Neural cell (in vitro differentiated cells): Measurements from ENCODE around the gene PRUNE2. TPM values are rescaled to one million over a fixed set of nuclear protein-coding genes. Genes with fewer than 3 reads are reported as not detected.

Experiments used
- H2AFZ ChIP-seq: fragments of 200-600, 300-800 bp; sonication (generic), shearing (Covaris generic); 2 replicates; pipeline ENCODE4 v1.6.0; 2014; ENCODE audit warnings: low read depth, mild to moderate bottlenecking, antibody characterized with exemption, low read length, moderate library complexity
- H3F3A ChIP-seq: fragments of 200-600 bp; shearing (Covaris generic); 2 replicates; pipeline ENCODE4 v1.6.1; 2016; ENCODE audit warnings: mild to moderate bottlenecking, moderate library complexity, mixed read lengths, antibody characterized with exemption, low read length; ENCODE audit not compliant: insufficient read depth, poor library complexity, severe bottlenecking
- H3K27ac ChIP-seq: fragments of 200-600, 300-800 bp; sonication (generic), shearing (Covaris generic); 2 replicates; pipeline ENCODE4 v1.5.1; 2014; ENCODE audit warnings: mild to moderate bottlenecking, low read length, moderate library complexity
- H3K27me3 ChIP-seq: fragments of 300-800, 200-600 bp; sonication (generic), shearing (Covaris generic); 2 replicates; pipeline ENCODE4 v1.6.0; 2014; ENCODE audit warnings: mild to moderate bottlenecking, low read depth, low read length, moderate library complexity; ENCODE audit not compliant: insufficient read depth
- H3K36me3 ChIP-seq: fragments of 300-800, 200-600 bp; sonication (generic), shearing (Covaris generic); 2 replicates; pipeline ENCODE4 v1.5.1; 2014; ENCODE audit warnings: mild to moderate bottlenecking, antibody characterized with exemption, low read length, moderate library complexity; ENCODE audit not compliant: insufficient read depth
- H3K4me2 ChIP-seq: fragments of 300-800, 200-600 bp; sonication (generic), shearing (Covaris generic); 2 replicates; pipeline ENCODE4 v1.6.0; 2014; ENCODE audit warnings: mild to moderate bottlenecking, low read length
- H3K4me3 ChIP-seq: fragments of 300-800, 200-600 bp; sonication (generic), shearing (Covaris generic); 2 replicates; pipeline ENCODE4 v1.5.1; 2014; ENCODE audit warnings: mild to moderate bottlenecking, low read length, moderate library complexity
- H3K79me2 ChIP-seq: fragments of 200-600 bp; shearing (Covaris generic); replicated peaks from 2 replicates; pipeline ENCODE4 v1.6.0; 2014; ENCODE audit warnings: mild to moderate bottlenecking, low read length, moderate library complexity; ENCODE audit not compliant: insufficient read depth
- H3K9ac ChIP-seq: fragments of 300-800, 200-600 bp; sonication (generic), shearing (Covaris generic); 2 replicates; pipeline ENCODE4 v1.6.1; 2016; ENCODE audit warnings: mild to moderate bottlenecking, low read length, mixed read lengths
- H3K9me2 ChIP-seq: fragments of 200-600 bp; shearing (Covaris generic); 2 replicates; pipeline ENCODE4 v1.6.1; 2016; ENCODE audit warnings: mild to moderate bottlenecking, low read length, mixed read lengths; ENCODE audit not compliant: insufficient read depth
- H3K9me3 ChIP-seq: fragments of 200-600, 300-800 bp; sonication (generic), shearing (Covaris generic); 2 replicates; pipeline ENCODE4 v1.6.1; 2016; ENCODE audit warnings: mild to moderate bottlenecking, mixed run types, low read length, moderate library complexity, mixed read lengths
- H4K20me1 ChIP-seq: fragments of 200-600 bp; shearing (Covaris generic); 2 replicates; pipeline ENCODE4 v1.6.1; 2016; ENCODE audit warnings: mild to moderate bottlenecking, mixed run types; ENCODE audit not compliant: insufficient read depth
- CTCF ChIP-seq: fragments of 450-650 bp; IDR thresholded peaks from 2 replicates; pipeline ENCODE4 v1.5.1; 2014; ENCODE audit warnings: antibody characterized with exemption, mild to moderate bottlenecking, moderate library complexity; ENCODE audit not compliant: poor library complexity, severe bottlenecking
- EP300 ChIP-seq: fragments of 450-650 bp; conservative IDR thresholded peaks from 2 replicates; pipeline ENCODE4 v1.6.1; 2014; ENCODE audit warnings: antibody characterized with exemption, mild to moderate bottlenecking, moderate library complexity; ENCODE audit not compliant: poor library complexity, severe bottlenecking
- EZH2 ChIP-seq: fragments of 200-600, 300-800 bp; shearing (Covaris generic), sonication (generic); IDR thresholded peaks from 2 replicates; pipeline ENCODE4 v1.6.1; 2014; ENCODE audit warnings: antibody characterized with exemption, low read length, borderline replicate concordance, mild to moderate bottlenecking; ENCODE audit not compliant: insufficient read depth, poor library complexity, severe bottlenecking
- MXI1 ChIP-seq: fragments of 450-650 bp; conservative IDR thresholded peaks from 2 replicates; pipeline ENCODE4 v1.6.1; 2014; ENCODE audit warnings: antibody characterized with exemption, mild to moderate bottlenecking; ENCODE audit not compliant: poor library complexity, severe bottlenecking
- POLR2AphosphoS5 ChIP-seq: IDR thresholded peaks from 2 replicates; pipeline ENCODE4 v1.6.1; 2012
- RAD21 ChIP-seq: fragments of 450-650 bp; conservative IDR thresholded peaks from 2 replicates; pipeline ENCODE4 v1.6.1; 2014; ENCODE audit warnings: antibody characterized with exemption, mild to moderate bottlenecking, moderate library complexity
- SMC3 ChIP-seq: fragments of 450-650 bp; conservative IDR thresholded peaks from 2 replicates; pipeline ENCODE4 v1.6.1; 2014; ENCODE audit warnings: antibody characterized with exemption, mild to moderate bottlenecking, moderate library complexity; ENCODE audit not compliant: poor library complexity
- polyA plus RNA-seq: library from polyadenylated mRNA; depleted of rRNA; stranded (reverse); fragments of >200 nt; gene quantifications from 2 replicates; pipeline ENCODE4 v1.2.3, GENCODE V29; 2014

The PRUNE2 gene
- polyA plus RNA-seq, 1 donor from 2014 or later = 9.7 TPM

- no peak for TF ChIP-seq SMC3
- TF ChIP-seq POLR2AphosphoS5 = no peak
- no peak for TF ChIP-seq EZH2
Measured at GRCh38 chr9:76570826-76571225, 335.1 kb downstream of the PRUNE2 start (continued).

GRCh38 chr9:76567086-76567485 is 338.8 kb downstream of the PRUNE2 start:
- TF ChIP-seq SMC3 (no peak), RAD21 (no peak)
- H3K27ac ChIP-seq = no peak overlapping the region
- H3K4me3 ChIP-seq = no peak overlapping the region
- no peaks in the 10 kb centered on the region for H3K27me3 ChIP-seq
- H4K20me1 ChIP-seq = no peaks in the 10 kb centered on the region
- no peaks in the 10 kb centered on the region for H3K9me2 ChIP-seq
- H3K9ac ChIP-seq = no peak overlapping the region
- no peaks in the 10 kb centered on the region for H3K79me2 ChIP-seq
- no peaks in the 10 kb centered on the region for H3K36me3 ChIP-seq
- no peak overlapping the region for H3K4me2 ChIP-seq
- H3K9me3 ChIP-seq = peaks cover 3% of the 10 kb centered on the region
- H2AFZ ChIP-seq = no peak overlapping the region
- no peaks in the 10 kb centered on the region for H3F3A ChIP-seq

GRCh38 chr9:76564297-76564696 is 341.6 kb downstream of the PRUNE2 start:
- Histone ChIP-seq H3K4me3 (no peak overlapping the region), H3K27ac (no peak overlapping the region), H3F3A (no peaks in the 10 kb centered on the region), H3K27me3 (no peaks in the 10 kb centered on the region), H3K36me3 (no peaks in the 10 kb centered on the region), H3K9me3 (no peaks in the 10 kb centered on the region), H3K4me2 (no peak overlapping the region), H2AFZ (no peak overlapping the region), H4K20me1 (no peaks in the 10 kb centered on the region), H3K9ac (no peak overlapping the region), H3K79me2 (no peaks in the 10 kb centered on the region), H3K9me2 (no peaks in the 10 kb centered on the region)
- TF ChIP-seq CTCF = no peak
- no peak for TF ChIP-seq EZH2
- TF ChIP-seq SMC3 = no peak
- no peak for TF ChIP-seq EP300

GRCh38 chr9:76562511-76562911 is 343.4 kb downstream of the PRUNE2 start:
- Histone ChIP-seq H3K27ac (no peak overlapping the region), H3K4me2 (no peak overlapping the region), H3K9me2 (no peaks in the 10 kb centered on the region), H3K4me3 (no peak overlapping the region), H4K20me1 (no peaks in the 10 kb centered on the region), H3K79me2 (no peaks in the 10 kb centered on the region), H3K9ac (no peak overlapping the region), H3K9me3 (no peaks in the 10 kb centered on the region), H3F3A (no peaks in the 10 kb centered on the region), H3K36me3 (no peaks in the 10 kb centered on the region), H3K27me3 (no peaks in the 10 kb centered on the region), H2AFZ (no peak overlapping the region)
- TF ChIP-seq MXI1 (no peak), POLR2AphosphoS5 (no peak), EZH2 (no peak), CTCF (no peak)
